Chondrocyte (in vitro differentiated cells): Measurements from ENCODE around the gene SLC12A3. TPM values are rescaled to one million over a fixed set of nuclear protein-coding genes. Genes with fewer than 3 reads are reported as not detected.

Experiments
- DNase-seq: peaks from one replicate; pipeline ENCODE4 v3.0.0; 2021; ENCODE audit warnings: mixed read lengths, low spot score
- H3K27ac Mint-ChIP-seq: one replicate; pipeline ENCODE4 v1.8.0; 2021; ENCODE audit warnings: mild to moderate bottlenecking, moderate library complexity, mixed read lengths; ENCODE audit not compliant: unreplicated experiment
- H3K27me3 Mint-ChIP-seq: 2 replicates; pipeline ENCODE4 v1.8.0; 2021; ENCODE audit warnings: low read depth, mixed read lengths
- H3K36me3 Mint-ChIP-seq: 2 replicates; pipeline ENCODE4 v1.8.0; 2021; ENCODE audit warnings: low read depth, mixed read lengths
- H3K4me1 Mint-ChIP-seq: 2 replicates; pipeline ENCODE4 v1.8.0; 2021; ENCODE audit warnings: low read depth, mild to moderate bottlenecking, mixed read lengths
- H3K4me3 Mint-ChIP-seq: one replicate; pipeline ENCODE4 v1.8.0; 2021; ENCODE audit warnings: mild to moderate bottlenecking, moderate library complexity, mixed read lengths; ENCODE audit not compliant: unreplicated experiment
- H3K9me3 Mint-ChIP-seq: 2 replicates; pipeline ENCODE4 v1.8.0; 2021; ENCODE audit warnings: low read depth, mixed read lengths
- total RNA-seq: library from RNA; stranded (reverse); gene quantifications from 3 replicates; pipeline ENCODE4 v1.2.1, GENCODE V29; 2021
- TF ChIP-seq, protein P1 (sequence below): fragments of 200-600 bp; sonication (generic); IDR thresholded peaks from 2 replicates; pipeline ENCODE4 v1.5.0; 2021; ENCODE audit warnings: antibody characterized with exemption, mild to moderate bottlenecking, moderate library complexity

SLC12A3 gene
- total RNA-seq, 1 donor from 2014 or later, result not detected

DNA sequence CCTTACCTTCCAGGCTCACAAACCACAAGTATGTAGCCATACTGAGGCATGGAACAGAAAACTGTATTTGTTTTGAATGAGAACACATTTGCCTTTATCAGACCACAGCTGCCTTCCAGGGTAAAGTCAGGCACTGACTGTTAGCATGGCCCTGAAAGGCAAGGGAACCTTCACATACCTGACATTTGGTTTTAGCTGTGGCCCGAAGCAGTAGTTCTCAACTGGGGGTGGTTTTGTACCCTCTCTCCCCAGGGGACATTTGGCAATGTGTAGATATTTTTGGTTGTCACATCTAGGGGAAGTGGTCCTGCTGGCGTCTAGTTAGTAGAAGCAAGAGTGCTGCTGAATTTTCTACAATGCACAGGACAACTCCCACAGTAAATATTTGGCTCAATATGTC is 76.1 kb downstream of the SLC12A3 start:
- no peak overlapping the region for H3K27ac Mint-ChIP-seq
- H3K36me3 Mint-ChIP-seq, result peaks cover 65% of the 10 kb centered on the region
- H3K4me1 Mint-ChIP-seq, result peaks cover 84% of the 10 kb centered on the region
- no peak for DNase-seq
- no peaks in the 10 kb centered on the region for H3K9me3 Mint-ChIP-seq
- no peak overlapping the region for H3K4me3 Mint-ChIP-seq
- no peaks in the 10 kb centered on the region for H3K27me3 Mint-ChIP-seq
- TF ChIP-seq, protein P1, sequence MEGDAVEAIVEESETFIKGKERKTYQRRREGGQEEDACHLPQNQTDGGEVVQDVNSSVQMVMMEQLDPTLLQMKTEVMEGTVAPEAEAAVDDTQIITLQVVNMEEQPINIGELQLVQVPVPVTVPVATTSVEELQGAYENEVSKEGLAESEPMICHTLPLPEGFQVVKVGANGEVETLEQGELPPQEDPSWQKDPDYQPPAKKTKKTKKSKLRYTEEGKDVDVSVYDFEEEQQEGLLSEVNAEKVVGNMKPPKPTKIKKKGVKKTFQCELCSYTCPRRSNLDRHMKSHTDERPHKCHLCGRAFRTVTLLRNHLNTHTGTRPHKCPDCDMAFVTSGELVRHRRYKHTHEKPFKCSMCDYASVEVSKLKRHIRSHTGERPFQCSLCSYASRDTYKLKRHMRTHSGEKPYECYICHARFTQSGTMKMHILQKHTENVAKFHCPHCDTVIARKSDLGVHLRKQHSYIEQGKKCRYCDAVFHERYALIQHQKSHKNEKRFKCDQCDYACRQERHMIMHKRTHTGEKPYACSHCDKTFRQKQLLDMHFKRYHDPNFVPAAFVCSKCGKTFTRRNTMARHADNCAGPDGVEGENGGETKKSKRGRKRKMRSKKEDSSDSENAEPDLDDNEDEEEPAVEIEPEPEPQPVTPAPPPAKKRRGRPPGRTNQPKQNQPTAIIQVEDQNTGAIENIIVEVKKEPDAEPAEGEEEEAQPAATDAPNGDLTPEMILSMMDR, result no peak

DNA sequence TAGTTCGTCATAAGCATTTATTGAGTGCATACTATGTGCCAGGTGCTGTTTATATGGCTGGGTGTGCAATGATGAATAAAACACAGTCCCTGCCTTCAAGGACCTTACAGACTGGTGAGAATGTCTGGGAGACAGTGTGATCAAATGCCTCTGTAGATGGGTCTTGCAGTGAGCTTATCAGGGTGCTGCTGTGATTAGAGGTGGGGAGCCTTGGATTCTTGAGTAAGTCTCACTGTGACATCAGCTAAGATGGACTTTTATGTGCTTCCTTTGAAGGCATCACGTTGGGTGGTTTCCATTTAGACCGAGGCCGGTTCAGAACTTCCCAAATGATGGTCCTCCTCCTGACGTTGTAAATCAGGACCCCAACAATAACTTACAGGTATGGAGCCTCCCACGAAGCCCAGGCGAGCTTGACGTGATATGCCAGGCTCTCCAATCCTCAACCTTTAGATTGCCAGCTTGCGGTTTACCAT is 76.9 kb downstream of the SLC12A3 start:
- Mint-ChIP-seq H3K9me3 (no peaks in the 10 kb centered on the region), H3K27me3 (no peaks in the 10 kb centered on the region), H3K27ac (peak overlapping the region; percentile 45), H3K4me3 (no peak overlapping the region), H3K36me3 (peaks cover 59% of the 10 kb centered on the region), H3K4me1 (peaks cover 80% of the 10 kb centered on the region)
- TF ChIP-seq, protein P1, result no peak
- no peak for DNase-seq

DNA sequence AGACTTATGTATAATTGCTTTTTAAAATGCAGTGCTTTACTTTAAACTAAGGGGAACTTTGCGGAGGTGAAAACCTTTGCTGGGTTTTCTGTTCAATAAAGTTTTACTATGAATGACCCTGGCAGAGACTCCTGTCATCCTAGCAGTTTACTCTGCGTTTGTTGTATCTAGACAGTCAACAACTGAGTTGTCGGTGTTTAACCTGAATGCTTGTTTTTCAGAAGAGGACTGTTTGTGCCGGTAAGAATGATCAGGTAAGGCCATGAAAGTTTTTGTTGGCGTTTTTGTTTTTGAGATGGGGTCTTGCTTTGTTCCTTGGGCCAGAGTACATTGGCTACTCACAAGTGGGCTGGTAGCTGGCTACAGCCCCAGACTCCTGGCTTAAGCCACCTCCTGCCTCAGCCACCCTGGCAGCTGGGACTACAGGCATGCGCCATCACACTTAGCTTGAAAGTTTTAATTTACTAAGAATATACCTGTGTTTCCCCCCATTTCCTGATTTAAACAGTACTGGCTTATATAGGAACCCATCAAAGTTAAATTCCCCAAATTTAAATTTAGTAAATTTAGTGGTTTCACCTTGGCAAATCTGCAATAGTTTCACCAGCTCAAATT is 78.9 kb downstream of the SLC12A3 start:
- Mint-ChIP-seq H3K27me3 (no peaks in the 10 kb centered on the region), H3K9me3 (no peaks in the 10 kb centered on the region), H3K36me3 (peaks cover 42% of the 10 kb centered on the region), H3K4me3 (no peak overlapping the region), H3K27ac (peak overlapping the region; percentile 70), H3K4me1 (peaks cover 64% of the 10 kb centered on the region)
- no peak for DNase-seq
- TF ChIP-seq, protein P1, result no peak

DNA sequence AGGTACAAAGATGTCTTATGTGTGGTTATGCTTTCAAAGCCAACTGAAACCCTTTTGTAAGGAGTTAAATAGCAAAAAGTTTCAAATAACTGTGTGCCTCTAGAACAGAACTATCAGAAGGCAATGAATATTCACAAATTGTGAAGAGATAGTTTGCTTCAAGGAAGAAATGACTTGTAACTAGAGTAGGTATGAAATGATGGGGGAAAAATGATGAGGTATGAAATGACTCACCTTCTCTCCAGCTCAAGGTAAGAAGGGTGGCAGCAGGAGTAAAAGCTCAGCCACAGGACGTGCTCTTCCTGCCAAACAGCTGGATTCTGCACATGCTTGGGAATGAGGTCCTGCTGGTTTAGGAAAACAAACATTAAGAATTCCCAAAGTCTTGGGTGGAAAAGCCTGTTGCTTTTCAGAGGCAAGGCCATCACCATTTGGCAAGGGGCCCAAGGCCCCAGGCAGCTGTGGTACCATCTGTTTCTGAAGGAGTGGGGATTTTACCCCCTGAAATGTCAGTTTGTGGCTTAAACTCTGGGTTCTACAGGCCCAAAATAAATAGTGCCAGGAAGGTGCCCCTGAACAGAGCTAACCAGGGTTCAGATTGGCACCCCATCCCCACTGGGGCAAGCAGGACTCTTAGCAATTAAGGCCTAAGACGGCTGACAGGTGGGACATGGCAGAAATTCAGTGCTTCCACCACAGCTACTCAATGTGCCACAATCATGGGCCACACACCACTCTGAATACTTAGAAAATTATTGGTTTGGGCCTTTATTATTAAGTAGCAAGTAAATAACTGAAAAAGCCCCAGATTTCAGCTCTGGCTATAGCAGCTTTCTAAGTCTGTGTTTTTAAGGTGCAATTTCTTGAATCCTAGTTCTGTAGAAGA is 80.2 kb downstream of the SLC12A3 start:
- peak overlapping the region; percentile 49 for H3K27ac Mint-ChIP-seq

More for the DNA sequence above, 80.2 kb downstream of the SLC12A3 start:
- peaks cover 30% of the 10 kb centered on the region for H3K36me3 Mint-ChIP-seq
- no peaks in the 10 kb centered on the region for H3K27me3 Mint-ChIP-seq
- H3K4me3 Mint-ChIP-seq, result no peak overlapping the region
- H3K9me3 Mint-ChIP-seq, result no peaks in the 10 kb centered on the region
- TF ChIP-seq, protein P1, result no peak
- H3K4me1 Mint-ChIP-seq, result peaks cover 51% of the 10 kb centered on the region
- DNase-seq, result no peak
